HG02571 (cell line): ENCODE data around the gene UNC5A.

Source experiments
- ATAC-seq: cut with Tn5 transposase; IDR thresholded peaks from one replicate; pipeline ENCODE4 v1.9.1; 2021; ENCODE audit warnings: mild to moderate bottlenecking, moderate library complexity; ENCODE audit not compliant: unreplicated experiment

The UNC5A gene

DNA sequence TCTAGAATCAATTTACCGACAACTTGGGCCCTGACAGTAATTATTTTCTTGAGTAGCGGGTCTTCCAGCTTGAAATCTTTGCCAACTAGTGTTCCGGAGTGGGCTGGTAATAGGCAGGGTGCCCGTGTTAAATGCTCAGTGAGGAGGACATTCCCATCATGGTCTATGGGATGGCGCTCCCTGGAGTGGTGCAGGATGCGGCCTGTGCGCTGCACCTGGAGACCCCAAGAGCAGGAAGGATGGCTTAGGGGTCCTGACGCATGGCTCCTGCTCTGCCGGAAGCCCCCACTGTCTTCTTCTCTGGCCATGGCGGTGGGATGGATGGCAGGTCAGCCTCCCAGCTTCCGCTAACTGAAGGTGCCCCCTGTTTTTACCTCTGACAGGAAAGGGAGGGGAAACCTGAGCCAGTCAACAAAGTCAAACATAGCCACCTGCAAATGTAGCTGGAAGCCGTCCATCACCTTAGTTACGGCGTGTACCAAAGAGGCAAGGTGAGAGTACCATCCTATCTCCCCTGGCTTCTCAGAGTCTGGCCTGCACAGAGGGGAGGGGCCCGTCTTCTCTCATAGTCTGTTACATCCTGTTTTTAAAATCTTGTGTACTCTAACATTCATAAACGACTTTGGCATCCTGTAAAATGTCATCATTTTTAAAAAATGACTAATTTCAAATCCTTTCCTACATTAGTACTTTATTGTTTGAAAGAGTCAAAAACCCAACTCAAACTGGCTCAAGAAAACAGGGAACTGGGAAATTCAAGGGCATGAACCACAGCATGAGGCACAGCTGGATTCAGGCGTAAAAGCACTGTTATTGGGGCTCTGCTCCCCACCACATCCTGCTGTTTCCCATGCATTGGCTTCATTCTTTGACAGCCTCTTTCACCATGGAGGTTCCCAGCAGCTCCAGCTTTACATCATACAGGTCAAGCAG is 28.5 kb upstream of the UNC5A start:
- no peak for ATAC-seq

- no peak for ATAC-seq
Measured at GRCh38 chr5:176784218-176785165, 25.9 kb upstream of the UNC5A start.

- no peak for ATAC-seq
Measured at GRCh38 chr5:176785184-176786145, 24.9 kb upstream of the UNC5A start.

- ATAC-seq = no peak
Measured at GRCh38 chr5:176787676-176788075, 22.7 kb upstream of the UNC5A start.

DNA sequence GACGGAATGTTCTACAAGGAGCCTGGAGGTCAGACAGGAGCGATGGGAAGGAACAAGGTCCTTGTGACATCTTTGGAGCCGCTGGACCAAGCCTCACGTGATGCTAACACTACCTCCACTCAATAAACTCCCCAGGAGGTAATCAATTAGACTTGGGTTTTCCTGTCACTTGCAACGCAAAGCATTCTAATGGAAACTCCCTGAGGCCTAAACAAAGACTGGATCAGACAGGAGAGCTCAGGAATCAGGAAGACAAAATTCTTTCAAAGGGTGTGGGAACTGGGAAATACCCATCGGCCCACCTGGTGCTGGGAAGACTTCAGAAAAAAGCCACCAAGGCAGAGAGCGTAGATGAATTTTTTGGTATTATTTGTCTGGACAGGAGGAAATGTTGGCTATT is 22.3 kb upstream of the UNC5A start:
- no peak for ATAC-seq

GRCh38 chr5:176788941-176789872 is 21.2 kb upstream of the UNC5A start:
- ATAC-seq = no peak

DNA sequence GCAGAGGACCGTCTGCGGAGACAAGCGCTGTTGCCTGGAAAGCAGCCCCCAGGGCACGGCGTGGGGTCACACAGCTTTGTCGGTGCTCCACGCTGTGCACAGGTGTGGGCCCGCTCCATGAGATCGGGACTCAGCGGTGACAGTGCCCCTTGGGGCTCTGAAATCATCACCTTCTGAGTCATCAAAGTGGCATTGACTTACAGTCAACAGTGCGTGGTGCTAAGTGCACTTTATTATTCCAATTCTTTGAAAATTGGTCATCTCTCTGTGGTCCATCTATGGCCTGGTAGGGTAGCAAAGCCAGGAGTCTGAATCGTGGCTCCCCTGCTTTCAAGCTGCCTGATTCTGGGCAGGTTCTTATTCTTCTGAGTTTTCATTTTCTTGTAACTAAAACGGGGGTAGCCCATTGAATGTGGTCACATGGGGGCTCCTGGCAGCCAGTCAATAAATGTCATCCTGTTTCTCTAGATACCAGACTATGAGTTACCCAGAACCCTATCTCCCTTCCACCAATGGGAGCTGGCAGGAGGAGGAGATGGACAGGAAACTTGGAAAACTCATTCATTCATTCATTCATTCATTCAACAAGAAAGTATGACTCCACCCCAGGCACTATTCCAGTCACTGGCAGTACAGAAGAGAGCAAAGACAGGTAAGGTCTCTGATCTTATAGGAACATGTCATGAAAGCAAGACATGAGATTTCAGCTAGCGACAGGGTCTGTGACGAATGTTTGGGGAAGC is 20.3 kb upstream of the UNC5A start:
- no peak for ATAC-seq

DNA sequence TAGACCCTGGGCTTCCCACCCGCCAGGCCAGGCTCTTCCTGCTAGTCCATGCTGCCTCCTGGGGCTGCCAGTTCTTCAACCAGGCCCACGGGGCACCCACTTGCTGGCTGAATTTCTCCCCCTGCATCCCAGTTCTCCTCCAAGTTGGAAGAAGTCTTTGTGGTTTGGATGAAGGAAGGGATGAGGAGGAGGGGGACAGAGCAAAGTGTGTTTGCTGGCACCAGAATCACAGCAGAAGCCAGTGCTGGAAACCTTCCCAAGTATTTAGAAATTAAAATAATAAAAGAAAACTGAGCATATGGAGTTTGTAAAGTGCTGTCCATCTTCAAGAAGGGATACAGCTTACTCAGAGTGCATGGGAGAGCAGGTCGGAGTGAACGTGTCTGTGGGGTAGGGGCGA is 19.4 kb upstream of the UNC5A start:
- ATAC-seq = no peak

GRCh38 chr5:176792655-176793342 is 17.6 kb upstream of the UNC5A start:
- ATAC-seq = no peak

- ATAC-seq = no peak
Measured at GRCh38 chr5:176793343-176793699, 17.0 kb upstream of the UNC5A start.

DNA sequence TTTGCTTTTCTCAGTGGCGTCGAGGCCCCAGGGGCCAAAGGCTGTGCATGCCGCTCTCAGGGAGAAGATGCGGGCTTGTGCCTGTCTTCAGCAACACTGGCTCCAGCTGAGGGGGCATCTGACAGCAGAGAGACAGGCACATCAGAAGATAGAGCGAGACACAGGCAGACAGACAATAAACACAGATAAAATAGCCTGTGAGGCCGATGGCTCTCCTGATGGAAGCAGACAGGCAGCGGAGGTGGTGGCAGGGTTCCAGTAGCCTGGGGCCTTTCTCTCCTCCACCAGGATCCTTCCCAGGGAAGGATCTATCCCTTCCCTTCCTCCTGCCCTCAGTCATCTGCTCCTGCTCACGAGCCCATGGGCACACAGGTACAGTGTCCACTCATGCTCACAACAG is 16.6 kb upstream of the UNC5A start:
- ATAC-seq = no peak

DNA sequence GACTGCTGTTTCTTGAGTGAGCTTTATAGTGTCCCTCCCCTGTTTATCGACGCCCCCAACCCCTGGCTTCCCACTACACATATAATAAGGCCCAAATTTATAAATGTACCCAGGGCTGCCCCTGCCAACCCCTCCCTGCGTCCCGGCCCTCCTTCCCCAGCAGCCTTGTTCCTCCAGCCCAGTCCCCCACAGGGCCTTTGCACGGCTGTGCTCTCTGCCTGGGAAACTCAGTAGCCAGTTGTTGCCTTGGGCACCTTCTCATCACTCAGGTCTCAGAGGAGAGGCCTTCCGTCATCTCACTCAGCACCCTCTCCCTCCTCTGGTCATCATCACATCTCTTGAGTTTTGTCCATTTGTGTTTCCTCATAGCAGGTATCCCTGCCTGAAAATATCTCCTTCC is 15.8 kb upstream of the UNC5A start:
- no peak for ATAC-seq

GRCh38 chr5:176796411-176796810 is 13.9 kb upstream of the UNC5A start:
- no peak for ATAC-seq

DNA sequence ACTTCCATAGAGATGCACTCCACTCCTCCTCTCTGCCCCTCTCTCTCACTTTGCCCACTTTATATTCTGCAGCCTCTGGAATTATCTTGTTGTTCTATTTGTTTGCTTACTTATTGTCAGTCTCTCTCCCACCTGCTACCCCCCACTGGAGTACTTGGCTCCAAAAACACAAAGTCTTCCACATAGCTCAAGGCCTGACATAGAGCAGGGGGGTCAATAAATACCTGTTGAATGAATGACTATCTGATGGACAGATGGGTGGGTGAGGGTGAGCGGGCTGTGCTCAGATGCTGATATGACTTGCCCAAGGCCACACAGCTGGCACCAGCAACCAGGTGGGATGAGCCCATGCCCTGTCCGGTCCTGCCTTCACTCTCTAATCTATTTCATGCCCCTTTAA is 13.4 kb upstream of the UNC5A start:
- no peak for ATAC-seq

GRCh38 chr5:176797456-176798050 is 12.8 kb upstream of the UNC5A start:
- no peak for ATAC-seq

DNA sequence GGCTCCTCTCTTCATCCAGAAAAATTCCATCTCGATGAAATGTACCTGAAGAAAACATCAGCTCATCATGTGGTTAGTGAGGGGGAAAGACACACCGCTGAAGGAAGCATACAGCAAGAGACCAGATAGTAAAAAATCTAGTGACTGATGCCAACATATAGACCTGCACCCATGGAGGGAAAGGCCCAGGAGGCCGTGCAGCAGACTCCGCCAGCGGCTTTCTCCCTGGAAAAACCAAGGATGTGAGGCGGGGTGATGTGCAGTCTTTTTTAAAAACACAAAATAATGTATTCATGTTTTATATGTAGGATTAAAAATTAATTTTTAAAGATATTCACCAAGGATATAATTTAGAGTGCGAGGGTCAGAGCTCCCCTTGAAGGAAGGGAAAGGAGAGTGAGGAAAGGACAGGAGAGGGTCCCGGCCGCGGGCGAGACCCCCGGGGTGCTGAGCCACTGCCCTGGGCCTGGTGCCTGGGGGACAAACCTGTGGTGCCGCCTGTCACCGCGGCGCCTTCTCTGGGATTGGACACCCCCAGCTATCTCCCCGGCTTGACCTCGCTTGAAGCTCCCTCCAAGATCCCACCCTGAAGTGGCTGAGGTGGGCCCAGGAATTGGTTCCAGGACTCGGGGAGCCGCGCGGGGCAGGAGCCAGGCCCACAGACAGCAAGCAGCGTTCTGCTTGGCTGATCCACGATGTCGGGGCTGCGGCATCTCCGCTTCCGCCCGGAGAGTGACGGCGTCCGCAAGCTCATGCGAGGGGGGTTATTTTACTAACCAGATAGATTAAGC is 12.1 kb upstream of the UNC5A start:
- ATAC-seq = no peak

DNA sequence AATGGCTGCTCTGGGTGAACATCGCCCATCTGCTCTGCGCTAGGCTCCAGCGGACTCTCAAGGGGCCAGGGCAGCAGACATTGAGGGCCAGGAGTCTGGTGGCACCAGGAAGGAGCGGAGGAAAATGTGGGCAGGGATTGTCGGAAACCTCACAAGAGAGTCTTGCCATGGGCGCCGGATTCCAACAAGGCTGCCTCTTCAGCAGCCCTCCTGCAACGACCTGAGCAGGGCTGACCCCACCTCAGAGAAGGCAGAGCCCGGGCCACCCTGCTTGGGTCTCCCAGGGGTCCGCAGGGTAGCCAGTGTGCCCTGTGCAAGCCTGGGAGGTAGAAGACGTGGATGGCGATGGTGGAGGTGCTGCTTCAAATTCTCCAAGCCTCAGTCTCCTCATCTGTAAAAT is 11.4 kb upstream of the UNC5A start:
- no peak for ATAC-seq
